ENCODE data around the gene SORL1. TPM values are rescaled to one million over a fixed set of nuclear protein-coding genes. Genes with fewer than 3 reads are reported as not detected.

The SORL1 gene
- total RNA-seq, 1 donor from 2014 or later, result 10.5 TPM

GRCh38 chr11:121445071-121445768 is 6.9 kb upstream of the SORL1 start:
- intact Hi-C loops (cut with DNase I), result no loop called here
- DNase-seq (ENCODE audit: low spot score in 2 of 2), result no peak
- no peaks in the 10 kb centered on the region for H3K4me1 ChIP-seq
- no peaks in the 10 kb centered on the region for H3K9me3 ChIP-seq
- TF ChIP-seq CTCF (IDR thresholded peaks at IDR 0.05), result no peak
- no peak overlapping the region for H3K4me3 ChIP-seq
- H3K27ac ChIP-seq, result no peak overlapping the region
- H3K36me3 ChIP-seq, result no peaks in the 10 kb centered on the region
- H3K27me3 ChIP-seq, result no peaks in the 10 kb centered on the region

- TF ChIP-seq CTCF (IDR thresholded peaks at IDR 0.05), result no peak
- no peaks in the 10 kb centered on the region for H3K27me3 ChIP-seq
- peaks cover 0 to 6% of the 10 kb centered on the region in 2 donors for H3K4me1 ChIP-seq
- H3K4me3 ChIP-seq, result no peak overlapping the region
- H3K27ac ChIP-seq, result no peak overlapping the region
- H3K36me3 ChIP-seq, result no peaks in the 10 kb centered on the region
- intact Hi-C loops (cut with DNase I), result no loop called here
- no peak for DNase-seq (ENCODE audit: low spot score in 2 of 2)
- no peaks in the 10 kb centered on the region for H3K9me3 ChIP-seq
Measured at GRCh38 chr11:121446752-121447156, 5.4 kb upstream of the SORL1 start.

GRCh38 chr11:121448011-121448410 is 4.1 kb upstream of the SORL1 start:
- Histone ChIP-seq H3K36me3 (no peaks in the 10 kb centered on the region), H3K4me1 (peaks cover 0 to 6% of the 10 kb centered on the region in 2 donors), H3K27ac (no peak overlapping the region), H3K27me3 (no peaks in the 10 kb centered on the region), H3K4me3 (no peak overlapping the region), H3K9me3 (no peaks in the 10 kb centered on the region)
- intact Hi-C loops (cut with DNase I), result no loop called here
- no peak for TF ChIP-seq CTCF (IDR thresholded peaks at IDR 0.05)
- no peak for DNase-seq (ENCODE audit: low spot score in 2 of 2)

- no peak overlapping the region for H3K4me3 ChIP-seq
- no peaks in the 10 kb centered on the region for H3K27me3 ChIP-seq
- H3K4me1 ChIP-seq, result peaks cover 0 to 6% of the 10 kb centered on the region in 2 donors
- H3K9me3 ChIP-seq, result no peaks in the 10 kb centered on the region
- no peak for DNase-seq (ENCODE audit: low spot score in 2 of 2)
- H3K27ac ChIP-seq, result no peak overlapping the region
- TF ChIP-seq CTCF (IDR thresholded peaks at IDR 0.05), result no peak
- H3K36me3 ChIP-seq, result no peaks in the 10 kb centered on the region
- intact Hi-C loops (cut with DNase I), result no loop called here
Measured at GRCh38 chr11:121448431-121448941, 3.6 kb upstream of the SORL1 start.

GRCh38 chr11:121449123-121449522 is 3.0 kb upstream of the SORL1 start:
- Histone ChIP-seq H3K27ac (no peak overlapping the region), H3K9me3 (no peaks in the 10 kb centered on the region), H3K27me3 (no peaks in the 10 kb centered on the region), H3K4me3 (no peak overlapping the region), H3K36me3 (no peaks in the 10 kb centered on the region), H3K4me1 (peaks cover 0 to 9% of the 10 kb centered on the region in 2 donors)
- intact Hi-C loops (cut with DNase I), result no loop called here
- TF ChIP-seq CTCF (IDR thresholded peaks at IDR 0.05), result no peak
- no peak for DNase-seq (ENCODE audit: low spot score in 2 of 2)

All from ascending aorta (tissue), 2 donors.